Measurements from ENCODE around the gene CLEC17A.
"Not testable (repeated sequence)": the region's sequence is repeated elsewhere in the genome, so short reads cannot be mapped to it uniquely, and the experiment has no call there.

Gene CLEC17A

GRCh38 chr19:14606627-14607026, 23.7 kb downstream of the CLEC17A start:
- H3K36me3 ChIP-seq (replicated peaks) = no peaks in the 10 kb centered on the region
- no peak for TF ChIP-seq CTCF (IDR thresholded peaks at IDR 0.05; ENCODE audit: low read depth, low read length, missing control alignments)
- H3K4me3 ChIP-seq (ENCODE audit: low read depth, low read length) = no peak overlapping the region
- in situ Hi-C loops (cut with HindIII; ENCODE audit: low pct_ligation_motif_present, low sequenced_read_pairs) = no loop called here
- no peak for DNase-seq
- no peak overlapping the region for H3K27ac ChIP-seq
- no peaks in the 10 kb centered on the region for H3K27me3 ChIP-seq (replicated peaks)

- in situ Hi-C loops (cut with HindIII; ENCODE audit: low pct_ligation_motif_present, low sequenced_read_pairs) = no loop called here
- Histone ChIP-seq H3K36me3 (replicated peaks) (no peaks in the 10 kb centered on the region), H3K27me3 (replicated peaks) (no peaks in the 10 kb centered on the region), H3K4me3 (ENCODE audit: low read depth, low read length) (no peak overlapping the region), H3K27ac (no peak overlapping the region)
- no peak for TF ChIP-seq CTCF (IDR thresholded peaks at IDR 0.05; ENCODE audit: low read depth, low read length, missing control alignments)
- no peak for DNase-seq
Measured at GRCh38 chr19:14611051-14611450, 28.2 kb downstream of the CLEC17A start.

GRCh38 chr19:14612242-14612641, 29.4 kb downstream of the CLEC17A start:
- H3K27ac ChIP-seq; in situ Hi-C loops (cut with HindIII; ENCODE audit: low pct_ligation_motif_present, low sequenced_read_pairs); H3K4me3 ChIP-seq (ENCODE audit: low read depth, low read length): not testable (repeated sequence)

DNA sequence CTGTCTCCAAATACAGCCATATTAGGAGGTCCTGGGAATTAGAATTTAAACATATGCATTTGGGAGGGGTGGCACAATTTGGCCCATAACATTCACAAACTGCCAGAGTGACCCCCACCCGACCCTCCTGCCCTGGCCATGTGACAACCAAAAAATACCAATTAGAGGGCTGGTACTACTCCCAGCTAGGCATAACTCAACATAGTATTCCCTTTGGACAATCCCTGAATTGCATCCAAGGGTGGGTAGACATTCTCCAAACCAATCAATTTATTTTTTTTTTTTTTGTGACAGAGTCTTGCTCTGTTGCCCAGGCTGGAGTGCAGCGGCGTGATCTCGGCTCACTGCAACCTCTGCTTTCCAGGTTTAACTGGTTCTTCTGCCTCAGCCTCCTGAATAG, 29.8 kb downstream of the CLEC17A start:
- H3K36me3 ChIP-seq (replicated peaks) = no peaks in the 10 kb centered on the region
- in situ Hi-C loops (cut with HindIII; ENCODE audit: low pct_ligation_motif_present, low sequenced_read_pairs) = no loop called here
- no peak for DNase-seq
- TF ChIP-seq CTCF (IDR thresholded peaks at IDR 0.05; ENCODE audit: low read depth, low read length, missing control alignments) = no peak
- H3K4me3 ChIP-seq (ENCODE audit: low read depth, low read length) = no peak overlapping the region
- H3K27ac ChIP-seq = no peak overlapping the region
- no peaks in the 10 kb centered on the region for H3K27me3 ChIP-seq (replicated peaks)

More at GRCh38 chr19:14612242-14612641, 29.4 kb downstream of the CLEC17A start:
- H3K36me3 ChIP-seq (replicated peaks); DNase-seq; H3K27me3 ChIP-seq (replicated peaks): not testable (repeated sequence)

- H3K27me3 ChIP-seq (replicated peaks); DNase-seq; H3K36me3 ChIP-seq (replicated peaks); H3K4me3 ChIP-seq (ENCODE audit: low read depth, low read length); in situ Hi-C loops (cut with HindIII; ENCODE audit: low pct_ligation_motif_present, low sequenced_read_pairs); H3K27ac ChIP-seq: not testable (repeated sequence)
Measured at GRCh38 chr19:14613399-14614098, 30.7 kb downstream of the CLEC17A start.

GRCh38 chr19:14614099-14614412, 31.2 kb downstream of the CLEC17A start:
- H3K36me3 ChIP-seq (replicated peaks) = no peaks in the 10 kb centered on the region
- no peak overlapping the region for H3K4me3 ChIP-seq (ENCODE audit: low read depth, low read length)
- no peak overlapping the region for H3K27ac ChIP-seq
- TF ChIP-seq CTCF (IDR thresholded peaks at IDR 0.05; ENCODE audit: low read depth, low read length, missing control alignments) = no peak
- H3K27me3 ChIP-seq (replicated peaks) = no peaks in the 10 kb centered on the region
- no peak for DNase-seq
- in situ Hi-C loops (cut with HindIII; ENCODE audit: low pct_ligation_motif_present, low sequenced_read_pairs) = no loop called here

- no peak overlapping the region for H3K4me3 ChIP-seq (ENCODE audit: low read depth, low read length)
- no peak for TF ChIP-seq CTCF (IDR thresholded peaks at IDR 0.05; ENCODE audit: low read depth, low read length, missing control alignments)
Measured at GRCh38 chr19:14615623-14616022, 32.7 kb downstream of the CLEC17A start.

More at GRCh38 chr19:14615623-14616022, 32.7 kb downstream of the CLEC17A start:
- no peaks in the 10 kb centered on the region for H3K36me3 ChIP-seq (replicated peaks)
- in situ Hi-C loops (cut with HindIII; ENCODE audit: low pct_ligation_motif_present, low sequenced_read_pairs) = no loop called here
- H3K27ac ChIP-seq = no peak overlapping the region
- DNase-seq = no peak
- H3K27me3 ChIP-seq (replicated peaks) = no peaks in the 10 kb centered on the region

Data from brain microvascular endothelial cell (primary cell).